ENCODE measurements around the gene LAG3. TPM values are rescaled to one million over a fixed set of nuclear protein-coding genes. Genes with fewer than 3 reads are reported as not detected.

The LAG3 gene
- polyA plus RNA-seq, 3 donors from 2014 or later, result 1.3 to 8.3 (median 1.6) TPM

DNA sequence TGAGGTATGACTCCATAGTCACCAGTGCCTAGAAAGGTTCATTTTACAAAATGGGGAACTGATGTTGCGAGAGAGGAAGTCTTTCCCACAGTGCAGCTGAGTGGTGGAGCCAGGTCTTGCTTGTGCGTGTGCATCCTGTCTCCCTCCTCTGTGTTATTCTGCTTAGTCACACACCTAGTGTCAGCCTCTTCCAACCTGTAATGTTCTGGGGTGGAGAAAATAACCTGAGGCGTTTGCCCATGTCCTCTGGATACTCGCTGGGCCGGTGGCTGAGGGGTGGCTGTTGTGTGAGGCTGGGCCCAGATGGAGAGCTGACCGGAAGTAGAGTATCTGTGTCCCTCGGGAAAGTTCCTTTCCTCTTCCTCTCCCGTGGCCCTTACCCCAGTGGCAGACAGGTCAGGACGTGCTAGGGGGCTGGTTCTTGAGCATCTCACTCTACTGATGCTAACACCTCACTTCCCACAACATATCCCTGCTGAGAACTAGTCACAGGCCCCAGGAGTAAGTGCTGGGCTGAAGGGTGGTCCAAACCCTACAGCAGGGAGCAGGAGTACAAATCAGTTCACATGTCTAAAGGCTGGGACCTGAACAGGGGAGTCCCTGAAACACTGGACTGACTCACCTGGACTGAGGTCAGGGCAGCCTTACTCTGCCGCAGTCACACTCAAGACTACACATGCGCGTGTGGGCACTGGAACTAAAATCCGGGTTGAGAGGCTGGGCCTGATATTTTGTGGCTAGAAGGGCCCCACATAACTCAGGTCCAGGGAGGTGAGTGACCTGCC lies 26.4 kb upstream of the LAG3 start:
- peak overlapping the region in 4 of 6 donors; percentile 5 to 40 (median 21) for H3K27ac Mint-ChIP-seq
- H3K4me3 Mint-ChIP-seq, result no peak overlapping the region
- H3K36me3 Mint-ChIP-seq, result peaks cover 19 to 33% (median 22%) of the 10 kb centered on the region in 3 donors
- no peak for DNase-seq
- peaks cover 0 to 6% of the 10 kb centered on the region in 2 donors for H3K4me1 Mint-ChIP-seq
- H3K27me3 Mint-ChIP-seq (ENCODE audit: low read depth in 3 of 3), result peaks cover 1 to 3% (median 2%) of the 10 kb centered on the region in 3 donors
- H3K9me3 Mint-ChIP-seq, result no peaks in the 10 kb centered on the region

DNA sequence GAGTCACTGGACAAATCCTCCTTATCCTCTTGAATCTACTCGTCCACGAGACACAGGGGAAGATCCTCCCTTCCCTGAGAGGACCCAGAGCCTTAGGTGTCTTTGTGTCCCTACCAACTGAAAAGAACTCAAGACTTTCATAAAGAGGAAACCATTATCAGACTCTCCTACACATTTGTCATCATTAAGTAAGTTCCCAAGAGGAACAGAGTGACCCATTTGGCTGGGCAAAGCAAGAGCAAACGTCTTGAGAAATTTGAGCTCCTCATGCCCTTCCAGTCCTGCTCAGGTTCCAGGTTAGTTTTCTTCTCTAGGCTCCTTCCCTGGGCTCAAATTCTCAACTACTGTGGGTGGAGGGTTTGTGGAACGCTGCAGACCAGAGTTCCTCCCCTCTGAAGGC lies 25.1 kb upstream of the LAG3 start:
- Mint-ChIP-seq H3K4me3 (no peak overlapping the region), H3K9me3 (no peaks in the 10 kb centered on the region), H3K27me3 (ENCODE audit: low read depth in 3 of 3) (peaks cover 1 to 3% (median 2%) of the 10 kb centered on the region in 3 donors), H3K36me3 (peaks cover 21 to 34% (median 22%) of the 10 kb centered on the region in 3 donors), H3K27ac (peak overlapping the region in 3 of 6 donors; percentile 1 to 35 (median 10)), H3K4me1 (peaks cover 11 to 16% of the 10 kb centered on the region in 2 donors)
- no peak for DNase-seq

DNA sequence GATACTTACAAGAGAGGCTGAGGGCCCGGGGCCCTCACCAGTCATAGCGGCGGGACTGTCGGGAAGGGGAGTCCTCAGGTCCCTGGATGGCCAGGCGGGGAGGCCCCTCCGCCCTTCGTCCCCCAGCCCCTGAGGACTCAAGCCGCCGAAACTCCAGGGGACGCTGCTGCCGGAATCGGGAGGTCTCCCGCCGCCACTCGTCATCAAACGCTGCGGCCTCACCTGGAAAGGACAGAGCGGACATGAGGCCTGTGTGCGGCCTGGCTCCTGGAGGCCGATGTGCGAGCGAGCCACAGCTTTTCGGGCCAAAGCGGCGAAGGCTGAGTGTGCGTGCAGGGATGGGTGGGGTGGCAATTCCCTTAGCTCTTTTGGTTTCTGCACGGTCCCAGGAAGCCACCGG lies 23.6 kb upstream of the LAG3 start:
- Mint-ChIP-seq H3K36me3 (peaks cover 21 to 34% (median 22%) of the 10 kb centered on the region in 3 donors), H3K27me3 (ENCODE audit: low read depth in 3 of 3) (peaks cover 5 to 9% (median 7%) of the 10 kb centered on the region in 3 donors), H3K4me3 (no peak overlapping the region), H3K27ac (peak overlapping the region in 1 of 6 donors; percentile 9), H3K9me3 (no peaks in the 10 kb centered on the region), H3K4me1 (peaks cover 22 to 25% of the 10 kb centered on the region in 2 donors)
- no peak for DNase-seq

DNA sequence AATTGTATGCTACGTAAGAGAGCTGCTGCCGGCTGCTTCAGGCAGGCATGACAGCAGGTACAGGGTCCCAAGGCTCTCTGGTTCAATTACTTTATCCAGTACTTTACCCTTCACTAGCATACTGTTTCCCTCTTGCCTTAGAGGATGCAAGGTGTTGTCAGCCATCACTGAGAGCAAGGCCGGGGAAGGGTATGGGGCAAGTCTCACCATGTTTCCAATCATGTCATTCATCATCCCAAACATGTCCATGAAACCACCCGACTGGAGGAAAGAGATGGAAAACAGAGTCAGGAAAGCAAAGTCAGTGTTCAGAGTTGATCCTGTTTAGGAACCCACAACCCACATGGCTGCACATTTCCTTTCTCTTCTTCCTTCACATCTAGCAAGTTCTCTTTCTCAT lies 21.8 kb upstream of the LAG3 start:
- no peaks in the 10 kb centered on the region for H3K9me3 Mint-ChIP-seq
- H3K27me3 Mint-ChIP-seq (ENCODE audit: low read depth in 3 of 3), result peaks cover 5 to 13% (median 7%) of the 10 kb centered on the region in 3 donors
- peak overlapping the region in 2 of 5 donors; percentile 32 to 56 for H3K4me3 Mint-ChIP-seq
- DNase-seq, result no peak
- peak overlapping the region in 2 of 6 donors; percentile 53 to 58 for H3K27ac Mint-ChIP-seq
- peaks cover 21 to 30% (median 22%) of the 10 kb centered on the region in 3 donors for H3K36me3 Mint-ChIP-seq
- peaks cover 22 to 24% of the 10 kb centered on the region in 2 donors for H3K4me1 Mint-ChIP-seq

DNA sequence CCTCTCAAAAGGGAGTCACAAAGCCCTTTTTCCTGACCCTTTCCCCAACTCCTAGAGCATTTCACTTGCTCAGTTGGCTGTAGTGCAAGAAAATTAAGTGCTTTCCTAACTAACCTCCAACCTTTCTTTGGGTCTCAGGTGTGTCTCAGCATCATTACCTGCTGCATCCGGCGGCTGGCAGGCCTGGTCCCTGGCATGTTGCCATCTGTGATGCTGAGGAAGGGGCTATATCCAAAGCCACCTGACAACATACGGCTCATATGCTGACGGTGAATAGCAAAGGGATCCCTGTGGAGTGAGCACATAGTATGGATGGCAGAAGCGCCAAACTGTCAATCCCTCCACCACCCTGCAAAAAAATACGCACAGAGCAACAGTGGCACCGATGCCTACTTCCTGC lies 20.6 kb upstream of the LAG3 start:
- Mint-ChIP-seq H3K36me3 (peaks cover 21 to 27% (median 22%) of the 10 kb centered on the region in 3 donors), H3K4me1 (peaks cover 22 to 24% of the 10 kb centered on the region in 2 donors), H3K27me3 (ENCODE audit: low read depth in 3 of 3) (peaks cover 4 to 13% (median 7%) of the 10 kb centered on the region in 3 donors), H3K4me3 (peak overlapping the region; percentile 93 to 97 (median 95)), H3K27ac (peak overlapping the region; percentile 92 to 96 (median 94)), H3K9me3 (no peaks in the 10 kb centered on the region)
- no peak for DNase-seq

DNA sequence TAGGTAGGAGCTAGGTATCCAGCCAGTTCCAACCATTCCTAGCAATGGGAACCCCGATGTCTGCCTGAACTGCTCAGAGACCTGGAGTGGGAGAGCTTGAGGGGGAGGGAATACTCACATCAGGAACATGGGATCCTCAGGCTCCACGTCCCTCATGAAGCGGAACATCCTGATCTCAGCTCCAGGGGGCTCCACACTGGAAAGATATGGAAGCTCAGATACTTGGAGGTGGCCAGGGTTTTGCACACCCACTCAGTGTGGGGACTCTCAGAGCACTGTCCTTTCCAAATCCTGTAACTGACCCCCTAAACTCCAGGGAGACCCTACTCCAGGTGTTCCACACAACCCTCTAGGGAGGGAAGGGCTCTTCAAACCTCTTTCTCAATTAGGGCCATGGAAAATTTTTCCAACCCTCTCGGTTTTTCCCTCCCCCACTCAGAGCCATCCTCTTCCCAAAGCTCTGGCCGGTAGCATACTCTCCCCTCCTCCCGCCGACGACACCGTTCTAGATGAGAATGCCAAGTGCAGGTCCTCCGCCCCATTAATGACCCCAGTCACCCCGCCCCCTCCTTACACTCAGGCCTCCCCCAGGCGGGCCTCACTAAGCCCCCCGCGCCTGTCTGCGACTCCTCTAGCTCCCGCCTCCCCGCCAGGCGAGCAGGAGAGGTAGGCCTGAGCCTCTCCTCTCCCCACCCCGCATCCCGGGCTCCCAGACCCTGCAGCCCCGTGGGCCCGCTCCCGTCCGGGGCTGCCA lies 20.0 kb upstream of the LAG3 start:
- Mint-ChIP-seq H3K36me3 (peaks cover 16 to 24% (median 19%) of the 10 kb centered on the region in 3 donors), H3K4me1 (peaks cover 22 to 24% of the 10 kb centered on the region in 2 donors), H3K27me3 (ENCODE audit: low read depth in 3 of 3) (peaks cover 4 to 13% (median 7%) of the 10 kb centered on the region in 3 donors), H3K27ac (peak overlapping the region; percentile 92 to 96 (median 94)), H3K9me3 (no peaks in the 10 kb centered on the region), H3K4me3 (peak overlapping the region; percentile 93 to 97 (median 95))
- no peak for DNase-seq

DNA sequence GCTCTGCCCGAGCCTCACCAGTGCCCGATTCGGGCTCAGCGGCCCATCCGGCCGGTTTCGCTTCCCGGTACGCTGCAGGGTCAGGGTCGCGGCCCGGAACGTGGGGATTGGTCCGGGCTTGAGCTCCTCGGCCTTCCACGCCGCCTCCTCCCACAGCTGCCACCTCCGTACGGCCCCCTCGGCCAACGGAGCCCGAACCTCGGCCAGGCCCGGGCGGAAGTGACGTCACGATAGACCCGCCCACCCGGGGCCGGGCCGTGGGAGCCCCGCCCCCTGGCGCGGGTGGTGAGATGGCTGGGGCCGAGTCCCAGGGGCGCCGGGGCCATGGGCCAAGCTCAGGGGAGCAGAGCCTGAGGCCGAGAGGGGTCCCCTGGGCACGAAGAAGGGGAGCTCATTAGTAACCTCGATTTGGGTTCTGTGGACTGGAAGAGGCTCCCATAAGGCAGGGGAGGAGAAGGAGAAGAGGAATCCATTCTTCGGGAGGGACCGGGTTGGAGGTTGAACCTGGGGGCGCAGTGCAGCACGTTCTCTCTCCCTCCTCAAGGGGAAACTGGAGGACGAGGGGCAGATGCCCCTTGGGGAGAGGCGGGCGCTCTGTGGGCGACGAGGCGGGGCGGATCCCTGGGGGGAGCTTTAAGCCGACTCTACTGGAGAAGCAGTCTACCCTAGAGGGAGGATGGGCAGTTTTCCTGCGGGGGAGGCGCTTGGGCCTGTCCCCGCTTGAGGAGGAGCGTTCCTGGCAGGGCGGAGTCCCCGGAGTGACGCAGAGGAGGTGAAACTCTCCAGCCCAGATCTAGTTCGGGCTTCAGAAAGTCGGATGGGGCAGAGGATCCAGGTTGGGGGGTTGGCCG lies 19.2 kb upstream of the LAG3 start, which contains the start of gene MLF2:
Gene MLF2, minus strand, starts transcription at position 221 of the 851 bp plus-strand sequence. CDS start 807 bp downstream, outside the sequence.
- peak within 1 kb of the TSS; percentile 93 to 97 (median 95) for H3K4me3 Mint-ChIP-seq
- no peaks in the 10 kb centered on the region for H3K9me3 Mint-ChIP-seq
- H3K27me3 Mint-ChIP-seq (ENCODE audit: low read depth in 3 of 3), result peaks cover 4 to 12% (median 7%) of the 10 kb centered on the region in 3 donors
- H3K36me3 Mint-ChIP-seq, result peaks cover 8 to 16% (median 11%) of the 10 kb centered on the region in 3 donors
- peak; percentile 95 to 97 (median 96) for DNase-seq
- peaks cover 22 to 24% of the 10 kb centered on the region in 2 donors for H3K4me1 Mint-ChIP-seq
- peak within 1 kb of the TSS; percentile 95 to 99 (median 97) for H3K27ac Mint-ChIP-seq

DNA sequence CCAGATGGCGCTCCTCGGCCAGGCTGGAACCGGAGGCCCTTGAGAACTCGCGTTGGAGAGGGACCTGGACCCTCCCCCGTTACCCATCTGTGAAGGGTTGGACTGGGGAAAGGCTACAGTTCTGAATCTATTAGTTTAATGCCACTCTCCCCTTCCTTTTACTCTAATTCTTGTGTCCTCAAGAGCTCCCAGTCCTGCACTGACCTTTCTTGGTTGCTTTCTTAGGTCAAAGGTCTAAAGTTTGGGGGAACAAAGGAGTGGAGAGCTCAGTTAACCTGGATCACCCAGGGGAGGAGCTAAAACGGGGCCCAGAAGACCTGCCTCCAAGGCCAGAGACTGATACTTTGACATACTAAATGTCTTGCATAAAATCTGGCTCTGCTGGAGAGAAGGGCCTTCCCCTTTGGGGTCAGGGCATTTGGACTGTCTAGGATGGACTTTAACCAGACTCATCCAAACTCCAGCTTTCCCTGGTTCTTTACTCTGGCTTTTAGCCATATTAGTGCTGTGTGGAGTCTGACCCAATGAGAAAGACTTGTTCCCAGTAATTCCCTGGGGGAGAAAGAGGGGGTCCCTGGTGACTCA lies 18.5 kb upstream of the LAG3 start:
- Mint-ChIP-seq H3K27ac (peak overlapping the region; percentile 95 to 99 (median 97)), H3K4me1 (peaks cover 22 to 24% of the 10 kb centered on the region in 2 donors), H3K36me3 (peaks cover 4 to 11% (median 8%) of the 10 kb centered on the region in 3 donors), H3K4me3 (peak overlapping the region; percentile 93 to 97 (median 95)), H3K27me3 (ENCODE audit: low read depth in 3 of 3) (peaks cover 4 to 11% (median 5%) of the 10 kb centered on the region in 3 donors), H3K9me3 (no peaks in the 10 kb centered on the region)
- DNase-seq, result no peak

DNA sequence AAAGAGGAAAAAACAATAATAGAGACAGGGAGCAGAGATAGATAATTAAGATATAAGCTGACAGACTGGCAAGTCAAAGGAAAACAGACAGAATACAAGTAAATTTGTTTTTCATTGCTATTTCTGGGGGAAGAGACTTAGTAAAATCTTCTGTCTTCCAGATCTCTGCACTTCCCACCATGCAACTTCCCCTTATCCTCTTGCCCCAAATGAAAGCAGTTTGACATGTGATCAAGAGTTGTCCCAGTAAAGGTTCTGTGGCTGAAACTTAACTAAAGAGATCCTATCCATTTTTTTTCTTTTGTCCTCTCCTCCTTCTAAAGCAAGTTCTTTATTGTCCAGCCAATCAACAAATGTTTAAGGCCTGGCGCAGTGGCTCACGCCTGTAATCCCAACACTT lies 17.9 kb upstream of the LAG3 start:
- Mint-ChIP-seq H3K4me3 (peak overlapping the region in 2 of 5 donors; percentile 9 to 51), H3K9me3 (no peaks in the 10 kb centered on the region), H3K4me1 (peaks cover 22 to 24% of the 10 kb centered on the region in 2 donors), H3K27ac (peak overlapping the region in 5 of 6 donors; percentile 2 to 99 (median 96)), H3K36me3 (peaks cover 4 to 7% (median 4%) of the 10 kb centered on the region in 3 donors), H3K27me3 (ENCODE audit: low read depth in 3 of 3) (peaks cover 4 to 11% (median 7%) of the 10 kb centered on the region in 3 donors)
- no peak for DNase-seq

DNA sequence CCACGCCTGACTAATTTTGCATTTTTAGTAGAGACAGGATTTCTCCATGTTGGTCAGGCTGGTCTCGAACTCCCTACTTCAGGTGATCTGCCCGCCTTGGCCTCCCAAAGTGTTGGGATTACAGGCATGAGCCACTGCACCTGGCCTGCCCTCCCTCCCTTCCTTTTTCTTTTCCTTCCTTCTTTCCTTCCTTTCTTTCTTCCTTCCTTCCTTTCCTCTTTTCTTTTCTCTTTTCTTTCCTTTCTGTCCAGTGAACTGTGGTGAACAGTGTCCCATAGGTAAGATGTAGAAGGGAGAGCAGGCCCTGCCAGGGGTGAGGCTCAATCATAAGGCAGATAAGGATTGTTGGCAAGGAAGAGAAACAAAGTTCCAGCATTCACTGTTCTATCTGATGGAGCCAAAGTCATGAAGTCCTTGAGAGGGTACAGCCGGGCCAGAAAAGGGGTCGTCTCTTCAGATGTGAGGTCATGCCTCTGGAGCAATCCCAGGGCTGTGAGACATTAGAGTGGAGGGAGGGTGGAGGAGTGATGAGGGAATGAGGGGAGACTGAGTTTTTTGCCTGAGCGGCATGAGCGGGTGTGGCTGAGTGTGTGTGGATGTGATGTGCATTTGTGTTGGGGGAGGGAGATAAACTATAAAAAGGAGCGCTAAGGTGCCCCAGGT lies 15.2 kb upstream of the LAG3 start:
- Mint-ChIP-seq H3K27me3 (ENCODE audit: low read depth in 3 of 3) (peaks cover 4 to 10% (median 7%) of the 10 kb centered on the region in 3 donors), H3K36me3 (no peaks in the 10 kb centered on the region), H3K4me3 (no peak overlapping the region), H3K27ac (peak overlapping the region in 1 of 6 donors; percentile 42), H3K4me1 (peaks cover 11 to 13% of the 10 kb centered on the region in 2 donors), H3K9me3 (no peaks in the 10 kb centered on the region)
- no peak for DNase-seq

DNA sequence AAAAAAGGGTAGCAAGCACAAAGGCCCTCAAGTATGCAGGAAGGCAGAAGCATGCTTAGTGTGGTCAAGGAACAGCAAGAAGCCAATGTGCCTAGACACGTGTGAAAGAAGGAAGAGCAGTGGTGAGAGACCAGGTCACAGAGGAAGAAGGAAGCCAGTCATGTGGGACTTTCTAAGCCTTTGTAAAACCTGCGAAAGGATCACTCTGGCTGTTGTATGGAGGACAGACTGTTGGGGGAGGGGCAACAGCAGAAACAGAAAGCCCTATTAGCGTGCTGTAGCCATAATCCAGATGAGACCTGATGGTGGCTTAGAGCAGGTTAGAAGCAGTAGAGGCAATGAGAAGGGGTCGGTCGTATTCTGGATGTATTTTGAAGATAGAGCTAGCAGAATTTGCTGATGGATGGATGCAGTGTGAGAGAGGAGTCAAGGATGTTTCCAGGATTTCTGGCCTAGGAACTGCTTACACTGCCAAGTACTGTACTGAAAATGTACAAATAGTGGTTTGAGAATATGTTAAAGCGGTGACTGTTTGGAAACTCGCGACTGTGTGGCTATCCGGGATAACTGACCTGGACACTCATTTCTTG lies 13.7 kb upstream of the LAG3 start:
- H3K27me3 Mint-ChIP-seq (ENCODE audit: low read depth in 3 of 3), result peaks cover 0 to 4% (median 3%) of the 10 kb centered on the region in 3 donors
- H3K36me3 Mint-ChIP-seq, result no peaks in the 10 kb centered on the region
- H3K4me3 Mint-ChIP-seq, result no peak overlapping the region
- DNase-seq, result no peak
- peaks cover 2 to 4% of the 10 kb centered on the region in 2 donors for H3K4me1 Mint-ChIP-seq
- no peak overlapping the region for H3K27ac Mint-ChIP-seq
- no peaks in the 10 kb centered on the region for H3K9me3 Mint-ChIP-seq

DNA sequence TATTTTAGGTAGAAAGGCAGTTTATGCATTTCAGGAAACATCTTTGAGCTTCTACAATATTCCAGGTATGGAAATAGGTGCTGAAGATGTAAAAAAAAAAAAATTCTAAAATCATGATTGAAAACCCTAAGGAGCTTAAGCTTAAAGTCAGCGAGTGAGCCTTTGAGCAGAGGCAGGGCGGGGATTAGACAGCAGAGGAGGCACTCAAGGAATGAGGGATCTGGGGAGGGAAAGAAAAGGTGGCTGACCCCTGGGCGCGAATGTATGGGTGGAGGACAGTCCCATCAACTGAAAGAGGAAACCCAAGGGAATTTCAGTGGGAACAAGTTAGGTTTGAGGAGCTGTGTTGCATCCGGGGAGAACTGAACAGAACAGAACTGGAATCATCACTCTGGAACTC lies 12.6 kb upstream of the LAG3 start:
- no peak for DNase-seq
- Mint-ChIP-seq H3K27me3 (ENCODE audit: low read depth in 3 of 3) (peaks cover 3 to 10% (median 7%) of the 10 kb centered on the region in 3 donors), H3K27ac (no peak overlapping the region), H3K36me3 (no peaks in the 10 kb centered on the region), H3K9me3 (no peaks in the 10 kb centered on the region), H3K4me3 (no peak overlapping the region), H3K4me1 (peaks cover 9 to 10% of the 10 kb centered on the region in 2 donors)

All from immature natural killer cell (primary cell).